Erythroblast (primary cell): ENCODE results near the gene SLCO2A1.

Experiments used
- GATA1 ChIP-seq: IDR thresholded peaks from 2 replicates; pipeline ENCODE4 v1.6.1; 2011; ENCODE audit warnings: low read depth, mild to moderate bottlenecking, control low read depth, low read length, moderate library complexity
- POLR2A ChIP-seq: IDR thresholded peaks from 2 replicates; pipeline ENCODE4 v1.6.1; 2011; ENCODE audit warnings: mild to moderate bottlenecking, low read length

DNA sequence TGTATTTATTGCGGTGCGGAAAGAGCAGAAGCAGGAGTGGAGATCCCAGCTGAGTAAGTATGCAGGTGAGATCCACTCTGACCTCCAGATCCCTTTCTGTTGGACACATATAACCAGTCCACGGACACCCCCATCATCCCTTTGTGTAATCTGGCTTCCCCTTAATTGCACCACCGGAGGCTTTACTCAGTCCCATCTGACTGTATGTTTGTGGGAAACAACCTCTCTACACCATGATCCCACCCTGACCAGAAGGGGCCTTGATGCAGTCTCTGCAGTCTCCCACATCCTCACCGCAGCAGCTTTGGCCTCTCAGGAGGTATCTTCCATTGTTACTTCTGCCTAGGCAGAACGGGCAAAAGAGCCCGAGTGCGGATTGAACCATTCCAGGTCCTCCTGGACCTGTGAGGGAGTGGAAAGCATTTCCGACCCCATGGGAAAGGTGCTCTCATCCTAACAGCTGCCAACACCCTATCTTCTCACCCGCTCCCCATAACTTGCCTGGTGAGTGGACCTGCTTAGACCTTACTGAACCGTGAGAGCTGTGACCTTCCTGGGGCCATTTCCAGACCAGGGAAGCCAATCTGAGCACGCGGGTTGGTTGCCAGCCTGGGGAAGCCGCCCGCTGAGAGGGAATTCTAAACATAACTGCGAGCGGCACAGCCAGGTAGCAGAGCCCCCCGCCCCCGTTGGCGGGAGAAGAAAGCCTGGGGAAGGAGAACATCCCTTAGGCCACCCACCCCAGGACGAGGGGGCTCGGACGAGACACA is 1.1 kb downstream of the SLCO2A1 start:
- no peak for TF ChIP-seq POLR2A
- no peak for TF ChIP-seq GATA1
